Neural cell (in vitro differentiated cells): Measurements from ENCODE around the gene TMEM175. TPM values are rescaled to one million over a fixed set of nuclear protein-coding genes. Genes with fewer than 3 reads are reported as not detected.

Experiments used
- H2AFZ ChIP-seq: fragments of 200-600, 300-800 bp; sonication (generic), shearing (Covaris generic); 2 replicates; pipeline ENCODE4 v1.6.0; 2014; ENCODE audit warnings: low read depth, mild to moderate bottlenecking, antibody characterized with exemption, low read length, moderate library complexity
- H3F3A ChIP-seq: fragments of 200-600 bp; shearing (Covaris generic); 2 replicates; pipeline ENCODE4 v1.6.1; 2016; ENCODE audit warnings: mild to moderate bottlenecking, moderate library complexity, mixed read lengths, antibody characterized with exemption, low read length; ENCODE audit not compliant: insufficient read depth, poor library complexity, severe bottlenecking
- H3K27ac ChIP-seq: fragments of 200-600, 300-800 bp; sonication (generic), shearing (Covaris generic); 2 replicates; pipeline ENCODE4 v1.5.1; 2014; ENCODE audit warnings: mild to moderate bottlenecking, low read length, moderate library complexity
- H3K27me3 ChIP-seq: fragments of 300-800, 200-600 bp; sonication (generic), shearing (Covaris generic); 2 replicates; pipeline ENCODE4 v1.6.0; 2014; ENCODE audit warnings: mild to moderate bottlenecking, low read depth, low read length, moderate library complexity; ENCODE audit not compliant: insufficient read depth
- H3K36me3 ChIP-seq: fragments of 300-800, 200-600 bp; sonication (generic), shearing (Covaris generic); 2 replicates; pipeline ENCODE4 v1.5.1; 2014; ENCODE audit warnings: mild to moderate bottlenecking, antibody characterized with exemption, low read length, moderate library complexity; ENCODE audit not compliant: insufficient read depth
- H3K4me2 ChIP-seq: fragments of 300-800, 200-600 bp; sonication (generic), shearing (Covaris generic); 2 replicates; pipeline ENCODE4 v1.6.0; 2014; ENCODE audit warnings: mild to moderate bottlenecking, low read length
- H3K4me3 ChIP-seq: fragments of 300-800, 200-600 bp; sonication (generic), shearing (Covaris generic); 2 replicates; pipeline ENCODE4 v1.5.1; 2014; ENCODE audit warnings: mild to moderate bottlenecking, low read length, moderate library complexity
- H3K79me2 ChIP-seq: fragments of 200-600 bp; shearing (Covaris generic); replicated peaks from 2 replicates; pipeline ENCODE4 v1.6.0; 2014; ENCODE audit warnings: mild to moderate bottlenecking, low read length, moderate library complexity; ENCODE audit not compliant: insufficient read depth
- H3K9ac ChIP-seq: fragments of 300-800, 200-600 bp; sonication (generic), shearing (Covaris generic); 2 replicates; pipeline ENCODE4 v1.6.1; 2016; ENCODE audit warnings: mild to moderate bottlenecking, low read length, mixed read lengths
- H3K9me2 ChIP-seq: fragments of 200-600 bp; shearing (Covaris generic); 2 replicates; pipeline ENCODE4 v1.6.1; 2016; ENCODE audit warnings: mild to moderate bottlenecking, low read length, mixed read lengths; ENCODE audit not compliant: insufficient read depth
- H3K9me3 ChIP-seq: fragments of 200-600, 300-800 bp; sonication (generic), shearing (Covaris generic); 2 replicates; pipeline ENCODE4 v1.6.1; 2016; ENCODE audit warnings: mild to moderate bottlenecking, mixed run types, low read length, moderate library complexity, mixed read lengths
- H4K20me1 ChIP-seq: fragments of 200-600 bp; shearing (Covaris generic); 2 replicates; pipeline ENCODE4 v1.6.1; 2016; ENCODE audit warnings: mild to moderate bottlenecking, mixed run types; ENCODE audit not compliant: insufficient read depth
- EP300 ChIP-seq: fragments of 450-650 bp; conservative IDR thresholded peaks from 2 replicates; pipeline ENCODE4 v1.6.1; 2014; ENCODE audit warnings: antibody characterized with exemption, mild to moderate bottlenecking, moderate library complexity; ENCODE audit not compliant: poor library complexity, severe bottlenecking
- EZH2 ChIP-seq: fragments of 200-600, 300-800 bp; shearing (Covaris generic), sonication (generic); IDR thresholded peaks from 2 replicates; pipeline ENCODE4 v1.6.1; 2014; ENCODE audit warnings: antibody characterized with exemption, low read length, borderline replicate concordance, mild to moderate bottlenecking; ENCODE audit not compliant: insufficient read depth, poor library complexity, severe bottlenecking
- MXI1 ChIP-seq: fragments of 450-650 bp; conservative IDR thresholded peaks from 2 replicates; pipeline ENCODE4 v1.6.1; 2014; ENCODE audit warnings: antibody characterized with exemption, mild to moderate bottlenecking; ENCODE audit not compliant: poor library complexity, severe bottlenecking
- POLR2AphosphoS5 ChIP-seq: IDR thresholded peaks from 2 replicates; pipeline ENCODE4 v1.6.1; 2012
- RAD21 ChIP-seq: fragments of 450-650 bp; conservative IDR thresholded peaks from 2 replicates; pipeline ENCODE4 v1.6.1; 2014; ENCODE audit warnings: antibody characterized with exemption, mild to moderate bottlenecking, moderate library complexity
- SMC3 ChIP-seq: fragments of 450-650 bp; conservative IDR thresholded peaks from 2 replicates; pipeline ENCODE4 v1.6.1; 2014; ENCODE audit warnings: antibody characterized with exemption, mild to moderate bottlenecking, moderate library complexity; ENCODE audit not compliant: poor library complexity
- TAF1 ChIP-seq: IDR thresholded peaks from 2 replicates; pipeline ENCODE4 v1.6.1; 2012; ENCODE audit warnings: low read depth
- polyA plus RNA-seq: library from polyadenylated mRNA; depleted of rRNA; stranded (reverse); fragments of >200 nt; gene quantifications from 2 replicates; pipeline ENCODE4 v1.2.3, GENCODE V29; 2014
- TF ChIP-seq, protein P1 (sequence below): fragments of 450-650 bp; IDR thresholded peaks from 2 replicates; pipeline ENCODE4 v1.5.1; 2014; ENCODE audit warnings: antibody characterized with exemption, mild to moderate bottlenecking, moderate library complexity; ENCODE audit not compliant: poor library complexity, severe bottlenecking
- TF ChIP-seq, protein P2 (sequence below): IDR thresholded peaks from 2 replicates; pipeline ENCODE4 v1.6.1; 2012; ENCODE audit warnings: borderline replicate concordance

Gene TMEM175
- polyA plus RNA-seq, 1 donor from 2014 or later, result 36.9 TPM

DNA sequence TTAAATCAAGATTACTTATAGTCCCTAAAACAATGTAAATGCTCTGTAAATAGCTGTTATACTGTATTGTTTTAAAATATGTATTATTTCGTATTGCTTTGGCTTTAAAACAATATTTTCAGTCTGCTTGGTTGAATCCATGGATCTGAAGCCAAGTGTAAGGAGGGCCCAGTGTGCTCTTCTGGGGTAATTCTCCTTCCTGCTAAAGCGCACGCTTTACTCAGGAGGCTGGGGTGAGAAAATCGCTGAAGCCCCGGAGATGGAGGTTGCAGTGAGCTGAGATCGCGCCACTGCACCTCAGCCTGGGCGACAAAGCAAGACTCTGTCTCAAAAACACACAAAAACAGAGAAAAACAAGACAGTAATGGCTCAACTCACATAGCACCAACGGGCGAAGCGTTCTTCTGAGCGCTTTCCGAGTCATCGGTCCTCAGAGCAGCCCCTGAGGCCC is 54.2 kb downstream of the TMEM175 start:
- no peaks in the 10 kb centered on the region for H4K20me1 ChIP-seq
- H3K27me3 ChIP-seq, result no peaks in the 10 kb centered on the region
- no peaks in the 10 kb centered on the region for H3K36me3 ChIP-seq
- H3K9ac ChIP-seq, result peak overlapping the region; percentile 74
- peak overlapping the region; percentile 46 for H3K27ac ChIP-seq
- H3K9me3 ChIP-seq, result no peaks in the 10 kb centered on the region
- TF ChIP-seq EZH2 (no peak), TAF1 (no peak), POLR2AphosphoS5 (no peak), MXI1 (no peak), EP300 (no peak), SMC3 (no peak), RAD21 (no peak)
- TF ChIP-seq, protein P1, sequence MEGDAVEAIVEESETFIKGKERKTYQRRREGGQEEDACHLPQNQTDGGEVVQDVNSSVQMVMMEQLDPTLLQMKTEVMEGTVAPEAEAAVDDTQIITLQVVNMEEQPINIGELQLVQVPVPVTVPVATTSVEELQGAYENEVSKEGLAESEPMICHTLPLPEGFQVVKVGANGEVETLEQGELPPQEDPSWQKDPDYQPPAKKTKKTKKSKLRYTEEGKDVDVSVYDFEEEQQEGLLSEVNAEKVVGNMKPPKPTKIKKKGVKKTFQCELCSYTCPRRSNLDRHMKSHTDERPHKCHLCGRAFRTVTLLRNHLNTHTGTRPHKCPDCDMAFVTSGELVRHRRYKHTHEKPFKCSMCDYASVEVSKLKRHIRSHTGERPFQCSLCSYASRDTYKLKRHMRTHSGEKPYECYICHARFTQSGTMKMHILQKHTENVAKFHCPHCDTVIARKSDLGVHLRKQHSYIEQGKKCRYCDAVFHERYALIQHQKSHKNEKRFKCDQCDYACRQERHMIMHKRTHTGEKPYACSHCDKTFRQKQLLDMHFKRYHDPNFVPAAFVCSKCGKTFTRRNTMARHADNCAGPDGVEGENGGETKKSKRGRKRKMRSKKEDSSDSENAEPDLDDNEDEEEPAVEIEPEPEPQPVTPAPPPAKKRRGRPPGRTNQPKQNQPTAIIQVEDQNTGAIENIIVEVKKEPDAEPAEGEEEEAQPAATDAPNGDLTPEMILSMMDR, result no peak
- TF ChIP-seq, protein P2, sequence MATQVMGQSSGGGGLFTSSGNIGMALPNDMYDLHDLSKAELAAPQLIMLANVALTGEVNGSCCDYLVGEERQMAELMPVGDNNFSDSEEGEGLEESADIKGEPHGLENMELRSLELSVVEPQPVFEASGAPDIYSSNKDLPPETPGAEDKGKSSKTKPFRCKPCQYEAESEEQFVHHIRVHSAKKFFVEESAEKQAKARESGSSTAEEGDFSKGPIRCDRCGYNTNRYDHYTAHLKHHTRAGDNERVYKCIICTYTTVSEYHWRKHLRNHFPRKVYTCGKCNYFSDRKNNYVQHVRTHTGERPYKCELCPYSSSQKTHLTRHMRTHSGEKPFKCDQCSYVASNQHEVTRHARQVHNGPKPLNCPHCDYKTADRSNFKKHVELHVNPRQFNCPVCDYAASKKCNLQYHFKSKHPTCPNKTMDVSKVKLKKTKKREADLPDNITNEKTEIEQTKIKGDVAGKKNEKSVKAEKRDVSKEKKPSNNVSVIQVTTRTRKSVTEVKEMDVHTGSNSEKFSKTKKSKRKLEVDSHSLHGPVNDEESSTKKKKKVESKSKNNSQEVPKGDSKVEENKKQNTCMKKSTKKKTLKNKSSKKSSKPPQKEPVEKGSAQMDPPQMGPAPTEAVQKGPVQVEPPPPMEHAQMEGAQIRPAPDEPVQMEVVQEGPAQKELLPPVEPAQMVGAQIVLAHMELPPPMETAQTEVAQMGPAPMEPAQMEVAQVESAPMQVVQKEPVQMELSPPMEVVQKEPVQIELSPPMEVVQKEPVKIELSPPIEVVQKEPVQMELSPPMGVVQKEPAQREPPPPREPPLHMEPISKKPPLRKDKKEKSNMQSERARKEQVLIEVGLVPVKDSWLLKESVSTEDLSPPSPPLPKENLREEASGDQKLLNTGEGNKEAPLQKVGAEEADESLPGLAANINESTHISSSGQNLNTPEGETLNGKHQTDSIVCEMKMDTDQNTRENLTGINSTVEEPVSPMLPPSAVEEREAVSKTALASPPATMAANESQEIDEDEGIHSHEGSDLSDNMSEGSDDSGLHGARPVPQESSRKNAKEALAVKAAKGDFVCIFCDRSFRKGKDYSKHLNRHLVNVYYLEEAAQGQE, result no peak
- H3K9me2 ChIP-seq, result no peaks in the 10 kb centered on the region
- no peaks in the 10 kb centered on the region for H3F3A ChIP-seq
- H2AFZ ChIP-seq, result peak overlapping the region; percentile 62
- H3K79me2 ChIP-seq, result no peaks in the 10 kb centered on the region
- H3K4me3 ChIP-seq, result peak overlapping the region; percentile 77
- H3K4me2 ChIP-seq, result peak overlapping the region; percentile 89

DNA sequence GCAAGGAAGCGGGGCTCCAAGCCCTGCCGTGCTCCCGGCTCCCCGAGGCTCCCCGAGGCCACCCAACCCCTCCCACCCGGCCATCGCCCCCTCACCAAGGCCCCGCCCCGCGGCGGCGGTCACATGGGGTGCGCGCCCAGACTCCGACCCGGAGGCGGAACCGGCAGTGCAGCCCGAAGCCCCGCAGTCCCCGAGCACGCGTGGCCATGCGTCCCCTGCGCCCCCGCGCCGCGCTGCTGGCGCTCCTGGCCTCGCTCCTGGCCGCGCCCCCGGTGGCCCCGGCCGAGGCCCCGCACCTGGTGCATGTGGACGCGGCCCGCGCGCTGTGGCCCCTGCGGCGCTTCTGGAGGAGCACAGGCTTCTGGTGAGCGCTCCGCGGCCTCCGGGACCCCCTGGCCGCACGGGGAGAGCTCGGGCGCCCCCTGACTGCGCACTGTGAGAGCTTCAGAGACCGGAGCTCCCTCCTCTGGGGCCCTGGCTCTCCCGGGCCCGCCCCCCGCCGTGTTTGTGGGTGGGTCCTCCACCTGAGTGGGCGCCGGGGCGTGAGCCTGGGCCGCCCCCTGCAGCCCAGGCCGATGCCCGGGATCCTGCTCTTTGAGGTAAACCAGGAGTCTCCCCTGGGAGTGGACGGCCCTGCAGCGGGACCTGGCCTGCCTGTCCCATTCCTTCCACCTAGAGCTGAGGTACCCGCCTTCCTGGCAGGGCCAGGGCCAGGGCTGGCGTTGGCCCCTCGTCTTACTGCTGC is 54.8 kb downstream of the TMEM175 start, which contains the start of gene IDUA:
Gene IDUA, plus strand, starts transcription at position 166 of the 745 bp plus-strand sequence. Its CDS starts 41 bp downstream, at position 207.
- Histone ChIP-seq H4K20me1 (no peaks in the 10 kb centered on the region), H3K9ac (peak within 1 kb of the TSS; percentile 74), H3K9me2 (no peaks in the 10 kb centered on the region), H3K4me2 (peak within 1 kb of the TSS; percentile 89), H2AFZ (peak within 1 kb of the TSS; percentile 62), H3K9me3 (no peaks in the 10 kb centered on the region), H3K79me2 (no peaks in the 10 kb centered on the region), H3K4me3 (peak within 1 kb of the TSS; percentile 77), H3K27me3 (no peaks in the 10 kb centered on the region), H3F3A (no peaks in the 10 kb centered on the region), H3K27ac (peak within 1 kb of the TSS; percentile 46), H3K36me3 (no peaks in the 10 kb centered on the region)
- TF ChIP-seq, protein P2, result no peak
- TF ChIP-seq SMC3, result peak; percentile 41
- TF ChIP-seq POLR2AphosphoS5, result peak; percentile 52
- no peak for TF ChIP-seq EZH2
- peak; percentile 26 for TF ChIP-seq EP300
- TF ChIP-seq, protein P1, result peak; percentile 68
- peak; percentile 90 for TF ChIP-seq MXI1
- peak; percentile 37 for TF ChIP-seq RAD21
- no peak for TF ChIP-seq TAF1
